NCI-H2107 treated with DMSO at 0.1 percent for 48 hours (cell line): ENCODE results near the gene MYRFL.
"Not testable (repeated sequence)": the region's sequence is repeated elsewhere in the genome, so short reads cannot be mapped to it uniquely, and the experiment has no call there.

ENCODE experiments used
- DNase-seq: peaks from one replicate; lab custom pipeline; 2025; ENCODE audit not compliant: unreplicated experiment; lab: John Stamatoyannopoulos, UW

The MYRFL gene

GRCh38 chr12:69840727-69841126 is 15.7 kb downstream of the MYRFL start:
- DNase-seq = no peak

- DNase-seq = no peak
Measured at GRCh38 chr12:69843608-69844007, 18.6 kb downstream of the MYRFL start.

- DNase-seq = no peak
Measured at GRCh38 chr12:69844416-69844815, 19.4 kb downstream of the MYRFL start.

- DNase-seq = no peak
Measured at GRCh38 chr12:69844836-69845235, 19.8 kb downstream of the MYRFL start.

- DNase-seq = no peak
Measured at GRCh38 chr12:69846976-69847375, 21.9 kb downstream of the MYRFL start.

- DNase-seq = no peak
Measured at GRCh38 chr12:69851976-69852375, 26.9 kb downstream of the MYRFL start.

- DNase-seq = not testable (repeated sequence)
Measured at GRCh38 chr12:69853176-69853961, 28.3 kb downstream of the MYRFL start.

GRCh38 chr12:69866698-69867097 is 41.7 kb downstream of the MYRFL start:
- no peak for DNase-seq

GRCh38 chr12:69868695-69869094 is 43.7 kb downstream of the MYRFL start:
- DNase-seq = no peak

- no peak for DNase-seq
Measured at GRCh38 chr12:69872804-69873203, 47.8 kb downstream of the MYRFL start.

GRCh38 chr12:69873429-69873828 is 48.4 kb downstream of the MYRFL start:
- no peak for DNase-seq

GRCh38 chr12:69874606-69875005 is 49.6 kb downstream of the MYRFL start:
- no peak for DNase-seq

GRCh38 chr12:69875416-69875935 is 50.4 kb downstream of the MYRFL start:
- DNase-seq = no peak

GRCh38 chr12:69879007-69879960 is 54.3 kb downstream of the MYRFL start:
- peak; percentile 73 for DNase-seq

- DNase-seq = no peak
Measured at GRCh38 chr12:69880571-69880970, 55.5 kb downstream of the MYRFL start.

- no peak for DNase-seq
Measured at GRCh38 chr12:69881771-69882170, 56.7 kb downstream of the MYRFL start.

- DNase-seq = no peak
Measured at GRCh38 chr12:69884386-69884785, 59.4 kb downstream of the MYRFL start.

GRCh38 chr12:69885658-69886057 is 60.6 kb downstream of the MYRFL start:
- DNase-seq = no peak

GRCh38 chr12:69886109-69886508 is 61.1 kb downstream of the MYRFL start:
- DNase-seq = no peak

- no peak for DNase-seq
Measured at GRCh38 chr12:69886715-69887114, 61.7 kb downstream of the MYRFL start.

- DNase-seq = no peak
Measured at GRCh38 chr12:69888901-69889300, 63.9 kb downstream of the MYRFL start.
